PC-9 (cell line): ENCODE results near the gene AKIP1.

Experiments used
- CTCF ChIP-seq: fragments of 200-600 bp; sonication (generic); conservative IDR thresholded peaks from 2 replicates; pipeline ENCODE4 v1.6.1; 2017; ENCODE audit warnings: mixed run types, antibody characterized with exemption, mild to moderate bottlenecking, moderate library complexity
- EZH2 ChIP-seq: fragments of 200-600 bp; sonication (generic); IDR thresholded peaks from 2 replicates; pipeline ENCODE4 v1.8.0; 2017; ENCODE audit warnings: antibody characterized with exemption, low read depth

DNA sequence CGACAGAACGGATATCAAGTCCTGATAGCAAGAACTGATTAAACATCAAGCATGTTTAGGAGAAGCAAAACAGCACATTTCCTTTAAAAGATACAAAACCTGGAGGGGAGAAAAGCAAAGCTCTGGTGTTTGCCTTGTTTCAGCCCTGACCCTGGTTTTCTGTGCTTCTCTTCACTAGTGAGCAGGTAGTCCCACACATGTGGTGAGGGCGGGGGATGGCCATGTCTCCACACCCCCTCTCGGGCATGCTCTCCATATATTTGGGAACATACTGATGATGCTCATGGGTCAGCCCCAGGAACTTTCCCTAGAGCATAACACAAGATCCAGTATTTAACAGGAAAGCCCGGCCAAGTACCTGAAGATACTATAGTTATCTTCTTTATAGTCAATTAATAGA is 11.7 kb downstream of the AKIP1 start:
- TF ChIP-seq CTCF (no peak), EZH2 (no peak)
